NT2/D1 (cell line): ENCODE results near the gene HNRNPC.

Experiments
- SUZ12 ChIP-seq: IDR thresholded peaks from 2 replicates; pipeline ENCODE4 v1.6.1; 2011; ENCODE audit not compliant: insufficient read length, insufficient read depth; ENCODE audit errors: extremely low read depth
- ZNF274 ChIP-seq: IDR thresholded peaks from 2 replicates; pipeline ENCODE4 v1.6.1; 2011; ENCODE audit warnings: mild to moderate bottlenecking, low read depth, low read length

- TF ChIP-seq SUZ12 (no peak), ZNF274 (no peak)
These were observed 48.3 kb downstream of the HNRNPC start for GRCh38 chr14:21220874-21221477.
